IMR-90 (cell line): ENCODE data around the gene PDE6A. TPM values are rescaled to one million over a fixed set of nuclear protein-coding genes. Genes with fewer than 3 reads are reported as not detected.

Experiments used
- ATAC-seq: fragments of 200-7000 bp; cut with Tn5 transposase; 2 replicates; pipeline ENCODE4 v1.9.1; 2020; ENCODE audit warnings: low read depth, mild to moderate bottlenecking, moderate library complexity
- BruUV-seq: library from RNA; stranded (reverse); fragments of 400-500 nt; replicated peaks from 2 replicates; lab custom pipeline; 2021; lab: Mats Ljungman, UMichigan
- CTCF ChIA-PET: fragments of 300-600 bp; formaldehyde crosslinking; extraction: SDS; loops from one replicate; lab custom pipeline; 2021; ENCODE audit warnings: antibody characterized with exemption; lab: Yijun Ruan, JAX
- POLR2A ChIA-PET: fragments of 300-600 bp; sonication (Branson Sonifier 250); formaldehyde crosslinking; loops from one replicate; lab custom pipeline; 2022; ENCODE audit warnings: antibody characterized with exemption; ENCODE audit not compliant: unreplicated experiment; lab: Charles Lee
- DNase-seq: peaks from one replicate; pipeline ENCODE4 v3.0.0; 2013
- H2AFZ ChIP-seq: replicated peaks from 2 replicates; pipeline ENCODE3; 2013; ENCODE audit warnings: low read length, mild to moderate bottlenecking; ENCODE audit not compliant: poor library complexity
- H2AK5ac ChIP-seq: 2 replicates; pipeline ENCODE4 v1.6.1; 2013; ENCODE audit warnings: low read depth, low read length, inconsistent platforms
- H2AK9ac ChIP-seq: replicated peaks from 2 replicates; pipeline ENCODE3; 2013; ENCODE audit warnings: mild to moderate bottlenecking, low read depth, low read length, moderate library complexity; ENCODE audit not compliant: poor library complexity
- H2BK120ac ChIP-seq: 2 replicates; pipeline ENCODE4 v1.6.1; 2013; ENCODE audit warnings: low read depth, low read length, inconsistent platforms
- H2BK15ac ChIP-seq: 3 replicates; pipeline ENCODE4 v1.6.1; 2013; ENCODE audit warnings: low read depth, low read length, inconsistent platforms
- H2BK20ac ChIP-seq: 2 replicates; pipeline ENCODE4 v1.6.1; 2013; ENCODE audit warnings: low read depth, mild to moderate bottlenecking, inconsistent platforms, low read length, moderate library complexity
- H2BK5ac ChIP-seq: 2 replicates; pipeline ENCODE4 v1.6.1; 2013; ENCODE audit warnings: mild to moderate bottlenecking, low read depth, low read length, inconsistent platforms; ENCODE audit not compliant: poor library complexity, severe bottlenecking
- H3K14ac ChIP-seq: replicated peaks from 2 replicates; pipeline ENCODE4 v1.6.1; 2013; ENCODE audit warnings: low read depth, low read length, inconsistent platforms
- H3K18ac ChIP-seq: 2 replicates; pipeline ENCODE4 v1.6.1; 2013; ENCODE audit warnings: low read depth, low read length, control low read depth
- H3K23ac ChIP-seq: 2 replicates; pipeline ENCODE4 v1.6.1; 2013; ENCODE audit warnings: low read depth, low read length, inconsistent platforms
- H3K27ac ChIP-seq: 2 replicates; pipeline ENCODE4 v1.5.1; 2013; ENCODE audit warnings: mild to moderate bottlenecking, control low read depth, low read length; ENCODE audit not compliant: insufficient read depth
- H3K27me3 ChIP-seq: 2 replicates; pipeline ENCODE4 v1.6.1; 2013; ENCODE audit warnings: low read length; ENCODE audit not compliant: control insufficient read depth, insufficient read depth
- H3K36me3 ChIP-seq: 2 replicates; pipeline ENCODE4 v1.6.1; 2013; ENCODE audit warnings: low read length, mixed read lengths; ENCODE audit not compliant: control insufficient read depth, insufficient read depth
- H3K4ac ChIP-seq: 2 replicates; pipeline ENCODE4 v1.6.1; 2013; ENCODE audit warnings: low read depth, low read length, inconsistent platforms
- H3K4me1 ChIP-seq: 2 replicates; pipeline ENCODE4 v1.6.1; 2013; ENCODE audit warnings: low read length, mixed read lengths; ENCODE audit not compliant: control insufficient read depth, insufficient read depth
- H3K4me2 ChIP-seq: 2 replicates; pipeline ENCODE4 v1.6.1; 2013; ENCODE audit warnings: low read depth, mild to moderate bottlenecking, control low read depth, low read length, moderate library complexity
- H3K4me3 ChIP-seq: 2 replicates; pipeline ENCODE4 v1.5.1; 2013; ENCODE audit warnings: low read depth, mild to moderate bottlenecking, control low read depth, low read length, moderate library complexity; ENCODE audit not compliant: insufficient read depth
- H3K56ac ChIP-seq: 2 replicates; pipeline ENCODE4 v1.6.1; 2013; ENCODE audit warnings: low read length, inconsistent platforms; ENCODE audit not compliant: insufficient read depth; ENCODE audit errors: extremely low read depth
- H3K79me1 ChIP-seq, 2 experiments: 2 replicates each; pipeline ENCODE4 v1.6.1; 2013; ENCODE audit warnings: low read length in 2 of 2, inconsistent platforms in 1 of 2, low read depth in 1 of 2
- H3K9ac ChIP-seq: 2 replicates; pipeline ENCODE4 v1.6.1; 2013; ENCODE audit warnings: low read depth, low read length, control low read depth
- H3K9me1 ChIP-seq: 2 replicates; pipeline ENCODE4 v1.6.1; 2013; ENCODE audit warnings: low read length, inconsistent platforms; ENCODE audit not compliant: insufficient read depth
- H3K9me3 ChIP-seq: 2 replicates; pipeline ENCODE4 v1.6.1; 2013; ENCODE audit warnings: low read length; ENCODE audit not compliant: control insufficient read depth, insufficient read depth
- H4K20me1 ChIP-seq: 2 replicates; pipeline ENCODE4 v1.6.1; 2013; ENCODE audit warnings: low read length, inconsistent platforms; ENCODE audit not compliant: insufficient read depth
- H4K5ac ChIP-seq: 2 replicates; pipeline ENCODE4 v1.6.1; 2013; ENCODE audit warnings: mild to moderate bottlenecking, low read depth, low read length, control low read depth
- H4K8ac ChIP-seq, 2 experiments: 2 replicates each; pipeline ENCODE4 v1.6.1; 2013; ENCODE audit warnings: low read depth in 2 of 2, low read length in 2 of 2, control low read depth in 1 of 2, inconsistent platforms in 1 of 2
- H4K91ac ChIP-seq: 2 replicates; pipeline ENCODE4 v1.6.1; 2013; ENCODE audit warnings: low read depth, low read length, inconsistent platforms; ENCODE audit not compliant: insufficient read depth
- MAFK ChIP-seq: IDR thresholded peaks from 2 replicates; pipeline ENCODE4 v1.6.1; 2012; ENCODE audit warnings: low read depth, low read length, improper control_type of control experiment
- WGBS, 2 experiments: methylation state at CpG; one replicate each; pipeline versions ENCODE4 v1.1.5 to v1.1.7; 2013; ENCODE audit warnings: missing lambda C conversion rate in 2 of 2; ENCODE audit not compliant: insufficient read length in 1 of 2; ENCODE audit errors: extremely low coverage in 2 of 2; 5-methylcytosine and 5-hydroxymethylcytosine counted together
- dilution Hi-C: fragments of 300-500 bp; cut with HindIII; formaldehyde crosslinking; loops from one replicate; pipeline ENCODE4 v1.14.3; 2018; ENCODE audit warnings: low sequenced_read_pairs; ENCODE audit not compliant: unreplicated experiment
- in situ Hi-C: fragments of 300-500 bp; cut with MboI; formaldehyde crosslinking; loops from 3 replicates; pipeline ENCODE4 v1.14.3; 2019; ENCODE audit warnings: low sequenced_read_pairs, inconsistent platforms, mixed read lengths
- intact Hi-C: fragments of 100-400 bp; cut with micrococcal nuclease; formaldehyde crosslinking; loops from 2 replicates; pipeline ENCODE4 v1.10.0; 2022
- polyA plus RNA-seq, 3 experiments: library from polyadenylated mRNA; depleted of rRNA; stranded (reverse); fragments of >200 nt; gene quantifications; 2 replicates each; pipeline ENCODE4 v1.2.3, GENCODE V29; 2012; ENCODE audit warnings: low replicate concordance in 1 of 3
- total RNA-seq: library from RNA; depleted of rRNA; stranded (reverse); fragments of >200 nt; gene quantifications from 2 replicates; pipeline ENCODE4 v1.2.3, GENCODE V29; 2012

PDE6A gene
- total and polyA plus RNA-seq, 2 of the 4 experiments (the other 2 are of a cell fraction) = not detected

GRCh38 chr5:149860801-149861322, 83.7 kb downstream of the PDE6A start:
- POLR2A ChIA-PET = no interaction called here
- Histone ChIP-seq H3K56ac (no peak overlapping the region), H3K9ac (no peak overlapping the region), H4K8ac (no peak overlapping the region), H2AFZ (no peak overlapping the region), H2AK9ac (no peak overlapping the region), H3K9me3 (no peaks in the 10 kb centered on the region), H4K20me1 (no peaks in the 10 kb centered on the region), H3K79me1 (no peaks in the 10 kb centered on the region), H3K18ac (no peak overlapping the region), H3K27ac (no peak overlapping the region), H3K4me3 (no peak overlapping the region), H3K27me3 (peaks cover 34% of the 10 kb centered on the region), H4K5ac (no peak overlapping the region), H3K36me3 (no peaks in the 10 kb centered on the region), H2AK5ac (no peak overlapping the region), H3K4me2 (no peak overlapping the region), H3K4ac (no peak overlapping the region), H3K9me1 (0 out of 2 replicates have a peak, but pooled peaks cover 3% of the 10 kb centered on the region), H2BK120ac (no peak overlapping the region), H2BK20ac (no peak overlapping the region), H2BK5ac (no peak overlapping the region), H3K14ac (no peak overlapping the region), H4K91ac (no peak overlapping the region), H2BK15ac (no peak overlapping the region), H3K4me1 (no peaks in the 10 kb centered on the region), H3K23ac (no peak overlapping the region)
- DNase-seq (no peak), ATAC-seq (no peak)
- no TSS peak for BruUV-seq
- dilution Hi-C loops = no loop called here
- 80% methylated on average over 1 of the region's 7 CpGs; no CpG with 5 or more reads in 1 of the 2 experiments for WGBS, 2 experiments
- CTCF ChIA-PET = interaction anchor here (2.3 kb wide), 1 partner anchor 8 kb away, joined by 11 read pairs; no protein-coding TSS in a partner anchor
- intact Hi-C loops = no loop called here
- TF ChIP-seq MAFK = no peak
- in situ Hi-C loops = no loop called here
